ENCODE data around the gene AVPR1B. TPM values are rescaled to one million over a fixed set of nuclear protein-coding genes. Genes with fewer than 3 reads are reported as not detected.
A peak's percentile ranks its signal among the peaks of the same experiment; 100 is the strongest.

AVPR1B gene
- total RNA-seq, 4 donors from 2014 or later, result 0.18 to 0.62 TPM; not detected in 2

DNA sequence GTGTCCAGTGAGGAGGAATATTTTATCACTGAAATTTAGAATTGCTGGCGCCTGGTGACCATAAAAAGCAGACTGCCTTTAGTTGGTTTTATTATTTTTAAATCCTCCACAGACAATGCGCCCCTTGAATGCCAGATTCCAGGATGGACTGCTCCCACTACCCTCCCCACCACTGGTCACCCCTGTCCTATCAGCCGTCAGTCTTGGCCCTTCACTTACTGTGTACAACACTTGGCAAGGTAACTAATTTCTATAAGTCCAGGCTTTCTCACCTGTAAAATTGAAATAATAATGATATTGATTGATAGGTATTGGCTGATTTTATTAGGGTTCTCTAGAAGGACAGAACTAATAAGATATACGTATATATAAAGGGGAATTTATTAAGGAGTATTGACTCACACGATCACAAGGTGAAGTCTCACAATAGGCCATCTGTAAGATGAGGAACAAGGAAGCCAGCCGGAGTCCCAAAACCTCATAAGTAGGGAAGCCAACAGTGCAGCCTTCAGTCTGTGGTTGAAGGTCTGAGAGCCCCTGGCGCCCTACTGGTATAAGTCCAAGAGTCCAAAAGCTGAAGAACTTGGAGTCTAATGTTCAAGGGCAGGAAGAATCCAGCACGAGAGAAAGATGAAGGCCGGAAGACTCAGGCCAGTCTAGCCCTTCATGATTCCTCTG lies 46.4 kb downstream of the AVPR1B start:
- no peak for TF ChIP-seq POLR2A (IDR thresholded peaks at IDR 0.05)
- TF ChIP-seq, protein P1, sequence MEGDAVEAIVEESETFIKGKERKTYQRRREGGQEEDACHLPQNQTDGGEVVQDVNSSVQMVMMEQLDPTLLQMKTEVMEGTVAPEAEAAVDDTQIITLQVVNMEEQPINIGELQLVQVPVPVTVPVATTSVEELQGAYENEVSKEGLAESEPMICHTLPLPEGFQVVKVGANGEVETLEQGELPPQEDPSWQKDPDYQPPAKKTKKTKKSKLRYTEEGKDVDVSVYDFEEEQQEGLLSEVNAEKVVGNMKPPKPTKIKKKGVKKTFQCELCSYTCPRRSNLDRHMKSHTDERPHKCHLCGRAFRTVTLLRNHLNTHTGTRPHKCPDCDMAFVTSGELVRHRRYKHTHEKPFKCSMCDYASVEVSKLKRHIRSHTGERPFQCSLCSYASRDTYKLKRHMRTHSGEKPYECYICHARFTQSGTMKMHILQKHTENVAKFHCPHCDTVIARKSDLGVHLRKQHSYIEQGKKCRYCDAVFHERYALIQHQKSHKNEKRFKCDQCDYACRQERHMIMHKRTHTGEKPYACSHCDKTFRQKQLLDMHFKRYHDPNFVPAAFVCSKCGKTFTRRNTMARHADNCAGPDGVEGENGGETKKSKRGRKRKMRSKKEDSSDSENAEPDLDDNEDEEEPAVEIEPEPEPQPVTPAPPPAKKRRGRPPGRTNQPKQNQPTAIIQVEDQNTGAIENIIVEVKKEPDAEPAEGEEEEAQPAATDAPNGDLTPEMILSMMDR (IDR thresholded peaks at IDR 0.05), result no peak
- intact Hi-C loops (cut with DNase I; ENCODE audit: low total_unique reads), result no loop called here
- Histone ChIP-seq H3K27ac (no peak overlapping the region), H3K27me3 (no peaks in the 10 kb centered on the region), H3K9me3 (no peaks in the 10 kb centered on the region), H3K4me1 (no peaks in the 10 kb centered on the region), H3K4me3 (no peak overlapping the region), H3K36me3 (no peaks in the 10 kb centered on the region)
- DNase-seq, result no peak

DNA sequence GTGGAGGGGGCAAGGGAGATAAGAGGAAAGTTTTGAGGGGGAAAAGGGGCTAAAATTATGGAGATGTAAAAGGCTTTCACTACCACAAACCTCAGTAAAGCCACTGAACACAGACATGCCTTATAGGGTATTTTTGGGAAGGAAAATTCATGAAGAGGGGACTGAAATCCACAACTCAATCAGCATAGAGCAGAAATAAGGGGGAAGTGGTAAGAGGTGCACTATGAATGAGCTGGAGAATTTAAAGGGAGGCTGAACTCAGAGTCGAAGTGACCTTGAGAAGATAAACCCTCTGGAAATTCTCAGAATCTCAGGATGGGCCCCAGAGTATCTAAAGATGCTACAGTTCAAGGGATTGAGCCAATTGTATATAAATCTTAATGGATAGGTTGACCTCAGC lies 48.9 kb downstream of the AVPR1B start:
- TF ChIP-seq POLR2A (IDR thresholded peaks at IDR 0.05), result no peak
- TF ChIP-seq, protein P1 (IDR thresholded peaks at IDR 0.05), result no peak
- DNase-seq, result no peak
- Histone ChIP-seq H3K36me3 (no peaks in the 10 kb centered on the region), H3K4me1 (no peaks in the 10 kb centered on the region), H3K27ac (peak overlapping the region; percentile 60 to 76), H3K4me3 (no peak overlapping the region), H3K27me3 (no peaks in the 10 kb centered on the region), H3K9me3 (no peaks in the 10 kb centered on the region)
- intact Hi-C loops (cut with DNase I; ENCODE audit: low total_unique reads), result no loop called here

DNA sequence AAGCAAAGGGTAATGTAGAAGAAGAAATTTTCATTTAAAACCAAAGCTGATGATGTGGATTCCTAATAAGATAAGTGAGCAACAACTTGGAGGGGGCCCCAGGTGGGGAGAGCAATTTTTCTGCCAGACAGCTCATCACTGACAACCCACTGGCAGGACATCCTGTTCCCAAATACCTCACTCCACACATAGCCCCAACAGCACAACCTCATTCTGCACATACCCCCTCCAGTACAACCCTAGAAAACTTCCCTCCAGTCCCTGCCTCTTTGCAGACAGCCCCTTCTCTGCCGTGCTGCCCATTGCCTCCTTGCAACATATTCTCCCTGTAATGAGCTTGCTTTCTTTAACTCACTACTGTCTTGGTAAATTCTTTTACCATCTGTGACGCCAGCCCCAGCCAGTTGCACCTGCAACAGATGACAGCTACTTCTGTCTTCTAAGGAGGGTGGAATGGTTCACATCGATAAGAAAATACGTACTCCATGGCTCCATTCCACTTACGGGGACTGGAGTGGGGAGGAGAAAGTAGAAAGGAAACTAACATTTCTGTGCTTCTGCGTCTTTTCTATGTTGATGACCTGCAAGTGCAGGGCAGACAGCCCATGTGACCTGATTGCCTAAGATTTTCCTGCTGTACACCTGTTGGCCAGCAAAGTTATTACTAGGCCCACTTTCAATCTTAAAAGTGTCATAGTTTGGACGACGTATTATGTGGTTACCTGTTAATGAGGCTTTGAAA lies 49.5 kb downstream of the AVPR1B start:
- peak overlapping the region; percentile 60 to 76 for H3K27ac ChIP-seq
- TF ChIP-seq, protein P1 (IDR thresholded peaks at IDR 0.05), result no peak
- no peak for TF ChIP-seq POLR2A (IDR thresholded peaks at IDR 0.05)
- intact Hi-C loops (cut with DNase I; ENCODE audit: low total_unique reads), result no loop called here

DNA sequence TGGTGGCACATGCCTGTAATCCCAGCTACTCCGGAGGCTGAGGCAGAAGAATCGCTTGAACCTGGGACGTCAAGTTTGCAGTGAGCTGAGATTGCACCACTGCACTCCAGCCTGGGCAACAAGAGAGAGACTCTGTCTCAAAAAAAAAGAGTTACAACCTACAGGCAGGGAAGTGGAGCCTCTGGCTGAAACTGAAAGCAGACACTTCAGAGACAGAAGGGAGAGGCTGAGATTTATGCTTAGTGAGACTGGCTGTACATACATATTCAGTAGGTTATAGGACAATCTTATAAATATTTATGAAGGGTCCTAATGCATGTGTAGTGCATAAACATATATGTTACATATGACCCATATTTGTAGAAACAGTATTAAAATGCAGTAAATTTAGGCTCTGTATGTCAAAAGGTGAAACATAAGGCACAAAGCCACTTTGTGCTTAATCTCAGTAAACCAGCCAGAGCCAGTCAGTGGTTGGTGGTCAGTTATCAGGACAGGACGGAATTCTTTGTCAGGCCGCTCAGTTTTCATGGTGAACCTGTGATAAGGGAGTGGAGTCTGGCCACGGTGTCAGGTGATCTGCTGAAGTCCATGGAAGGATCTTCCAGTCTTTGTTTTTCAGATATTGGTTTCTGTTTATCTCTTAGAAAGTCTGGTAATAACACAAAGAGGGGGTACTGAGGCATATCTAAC lies 50.6 kb downstream of the AVPR1B start:
- H3K36me3 ChIP-seq, result no peaks in the 10 kb centered on the region

More for the DNA sequence above, 49.5 kb downstream of the AVPR1B start:
- peak; percentile 58 to 64 for DNase-seq
- Histone ChIP-seq H3K4me1 (no peaks in the 10 kb centered on the region), H3K9me3 (no peaks in the 10 kb centered on the region), H3K36me3 (no peaks in the 10 kb centered on the region), H3K27me3 (no peaks in the 10 kb centered on the region), H3K4me3 (no peak overlapping the region)

More for the DNA sequence above, 50.6 kb downstream of the AVPR1B start:
- Histone ChIP-seq H3K4me1 (peaks cover 0 to 4% of the 10 kb centered on the region in 2 donors), H3K27me3 (no peaks in the 10 kb centered on the region), H3K4me3 (no peak overlapping the region), H3K27ac (peak overlapping the region; percentile 60 to 76), H3K9me3 (no peaks in the 10 kb centered on the region)
- intact Hi-C loops (cut with DNase I; ENCODE audit: low total_unique reads), result no loop called here
- no peak for DNase-seq
- no peak for TF ChIP-seq POLR2A (IDR thresholded peaks at IDR 0.05)
- TF ChIP-seq, protein P1 (IDR thresholded peaks at IDR 0.05), result no peak

Data from uterus (tissue), 4 donors.